GM19035 (cell line): Measurements from ENCODE around the gene P2RX2.

Experiments used
- ATAC-seq: cut with Tn5 transposase; IDR thresholded peaks from one replicate; pipeline ENCODE4 v1.9.1; 2021; ENCODE audit not compliant: unreplicated experiment

P2RX2 gene

DNA sequence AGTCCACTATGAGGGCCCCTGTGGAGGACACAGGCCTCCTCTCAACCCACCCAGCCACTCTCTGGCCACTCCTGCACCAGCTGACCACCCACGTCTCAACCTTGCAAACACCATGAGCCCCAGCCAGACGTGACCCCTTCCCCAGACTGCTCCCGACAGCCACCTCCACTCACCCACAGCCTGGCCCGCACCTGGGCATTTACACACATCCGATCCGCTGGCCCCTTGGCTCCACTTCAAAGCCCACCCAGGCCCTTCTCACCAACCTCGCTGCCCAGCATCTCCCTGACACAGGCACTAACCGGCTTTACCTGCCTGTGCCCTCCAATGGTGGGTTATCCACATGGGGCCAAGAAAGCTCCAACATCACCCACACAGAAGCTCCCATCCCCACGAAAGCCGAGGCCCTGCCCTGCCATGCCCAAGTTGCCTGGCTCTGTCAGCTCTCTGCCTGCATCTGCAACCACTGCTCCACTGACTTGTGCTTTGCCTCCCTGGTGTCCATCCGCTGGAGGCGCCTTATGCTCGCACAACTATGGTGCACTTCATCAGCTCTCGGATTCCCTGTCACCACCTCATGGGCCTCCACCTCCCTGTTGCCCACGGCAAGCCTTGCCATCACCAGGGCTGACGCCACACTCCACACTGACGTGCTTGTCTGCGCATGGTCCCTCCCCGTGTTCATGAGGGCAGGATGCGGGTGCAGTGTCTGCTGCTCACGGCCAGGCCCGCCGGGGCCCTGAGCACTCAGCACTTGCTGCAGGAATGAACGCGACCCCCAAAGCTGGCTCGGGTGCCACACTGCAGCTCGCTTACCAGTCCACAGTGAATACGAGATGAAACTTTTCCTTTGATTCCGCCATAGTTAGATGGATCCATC lies 16.7 kb downstream of the P2RX2 start:
- no peak for ATAC-seq

DNA sequence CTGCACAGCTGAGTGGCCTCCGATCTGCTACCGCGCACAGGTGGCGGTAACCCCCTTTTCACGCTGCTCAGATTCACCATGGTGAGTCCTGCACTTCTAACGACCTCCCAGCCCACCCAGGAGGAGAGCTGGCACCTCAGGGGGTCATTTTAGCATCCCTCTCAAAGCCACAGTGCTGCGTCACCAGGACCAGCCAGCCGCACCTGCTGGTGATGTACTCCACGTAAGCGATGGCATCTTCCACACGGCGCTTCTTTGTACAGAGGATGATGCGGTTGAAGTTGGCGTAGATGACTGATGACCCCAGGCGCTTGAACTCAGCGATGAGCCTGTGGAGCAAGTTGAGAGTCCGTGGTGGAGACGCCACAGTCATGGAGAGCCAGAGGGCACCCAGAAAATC lies 19.2 kb downstream of the P2RX2 start:
- no peak for ATAC-seq

- ATAC-seq: no peak
Measured at GRCh38 chr12:132638541-132639408, 20.2 kb downstream of the P2RX2 start.

- ATAC-seq: no peak
Measured at GRCh38 chr12:132639956-132640520, 21.5 kb downstream of the P2RX2 start.

- no peak for ATAC-seq
Measured at GRCh38 chr12:132640936-132641335, 22.4 kb downstream of the P2RX2 start.

GRCh38 chr12:132641811-132642650 lies 23.5 kb downstream of the P2RX2 start:
- ATAC-seq: no peak

DNA sequence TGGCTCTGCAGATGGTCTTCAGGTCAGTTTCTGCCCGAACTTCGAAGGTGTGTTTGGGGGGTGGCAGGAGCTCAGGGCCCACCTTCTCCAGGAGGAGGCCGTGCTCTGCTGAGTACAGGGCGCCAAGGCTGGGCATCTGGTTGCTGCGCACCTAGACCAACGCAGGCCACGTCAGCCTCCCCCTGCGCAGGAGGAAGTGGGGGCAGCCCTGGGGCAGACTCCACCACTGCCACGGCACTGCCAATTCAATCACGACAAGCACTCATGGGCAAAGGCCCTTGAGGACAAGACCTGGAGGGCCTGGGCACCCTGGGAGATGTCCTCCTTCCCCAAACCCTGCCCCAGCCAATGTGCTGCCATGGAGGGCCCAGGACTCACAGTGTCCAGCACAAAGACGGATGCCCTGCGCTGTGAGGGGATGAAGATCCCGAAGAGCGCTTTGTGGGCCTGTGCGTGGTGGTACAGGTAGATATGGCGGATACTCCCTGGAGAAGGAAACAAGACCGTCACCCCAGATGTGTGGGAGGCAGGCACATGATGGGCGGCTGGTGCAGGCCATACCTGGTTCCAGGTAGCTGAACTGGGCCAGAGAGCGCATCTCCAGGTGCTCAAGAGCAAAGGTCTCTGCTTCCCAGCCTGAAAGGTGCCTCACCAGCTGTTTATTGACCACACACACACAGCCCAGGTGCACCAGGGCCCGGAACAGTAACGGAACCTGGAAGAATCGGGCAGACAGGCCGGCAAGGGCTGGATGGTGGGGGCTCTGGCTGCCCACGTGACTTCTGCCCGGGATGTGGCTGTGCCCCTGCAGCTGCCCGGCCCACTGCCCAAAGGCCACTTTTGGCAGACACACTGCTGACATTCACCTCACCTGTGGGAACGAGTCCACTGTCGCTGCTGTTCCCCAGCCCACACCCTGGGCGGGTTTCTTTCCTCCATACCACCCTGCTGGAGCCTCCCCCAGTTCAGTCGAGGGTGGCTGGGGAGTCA lies 24.6 kb downstream of the P2RX2 start:
- ATAC-seq: no peak

DNA sequence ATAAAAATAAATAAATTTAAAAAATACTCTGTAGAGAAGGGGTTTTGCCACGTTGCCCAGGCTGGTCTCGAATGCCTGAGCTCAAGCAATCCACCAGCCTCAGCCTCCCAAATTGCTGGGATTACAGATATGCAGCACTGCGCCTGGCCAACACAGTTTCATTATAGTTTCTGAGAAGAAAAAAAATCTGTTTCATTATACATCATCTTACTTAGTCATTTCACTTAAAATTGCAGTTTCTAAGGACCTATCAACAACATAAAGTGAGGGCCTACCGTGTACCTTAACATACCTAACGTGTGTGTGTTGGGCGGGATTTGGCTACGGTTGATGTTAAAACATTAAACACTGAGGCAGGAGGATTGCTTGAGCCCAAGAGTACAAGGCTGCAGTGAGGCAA lies 28.3 kb downstream of the P2RX2 start:
- ATAC-seq: no peak

- no peak for ATAC-seq
Measured at GRCh38 chr12:132647858-132648257, 29.3 kb downstream of the P2RX2 start.

GRCh38 chr12:132648616-132649225 lies 30.1 kb downstream of the P2RX2 start:
- ATAC-seq: no peak

DNA sequence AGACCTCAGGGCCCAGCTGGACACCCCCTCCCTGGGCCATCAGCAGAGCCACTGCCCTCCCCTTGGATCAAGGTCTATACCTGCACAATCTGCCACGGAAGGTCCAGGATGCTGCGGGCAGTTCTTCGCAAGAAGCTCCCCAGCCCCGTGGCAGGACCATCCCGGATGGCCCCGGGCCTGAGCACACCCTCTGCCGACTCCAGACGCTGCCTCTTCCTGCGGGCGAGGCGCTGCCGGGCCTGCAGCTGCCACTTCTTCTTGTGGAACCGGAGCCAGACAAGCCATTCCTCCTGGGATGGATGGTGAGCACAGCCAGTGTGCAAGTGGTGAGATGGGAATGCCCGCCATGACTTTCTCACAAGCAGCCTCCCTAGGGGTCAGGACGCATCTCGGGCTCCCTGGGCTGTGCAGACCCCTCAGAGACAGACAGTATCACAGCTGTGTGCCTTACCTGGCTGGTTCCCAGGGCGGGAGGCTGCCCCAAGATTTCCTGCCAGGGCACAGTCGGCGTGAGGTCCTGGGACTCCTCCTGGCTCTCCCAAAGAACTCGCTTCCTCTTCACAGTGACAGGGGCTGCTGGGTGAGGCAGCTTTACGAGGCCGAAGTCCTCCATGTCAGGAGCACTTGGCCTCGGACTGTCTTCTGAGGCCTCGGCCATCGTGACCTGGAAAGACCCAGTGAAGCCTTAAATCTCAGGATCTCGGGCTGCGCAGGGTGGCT lies 30.8 kb downstream of the P2RX2 start:
- ATAC-seq: no peak

DNA sequence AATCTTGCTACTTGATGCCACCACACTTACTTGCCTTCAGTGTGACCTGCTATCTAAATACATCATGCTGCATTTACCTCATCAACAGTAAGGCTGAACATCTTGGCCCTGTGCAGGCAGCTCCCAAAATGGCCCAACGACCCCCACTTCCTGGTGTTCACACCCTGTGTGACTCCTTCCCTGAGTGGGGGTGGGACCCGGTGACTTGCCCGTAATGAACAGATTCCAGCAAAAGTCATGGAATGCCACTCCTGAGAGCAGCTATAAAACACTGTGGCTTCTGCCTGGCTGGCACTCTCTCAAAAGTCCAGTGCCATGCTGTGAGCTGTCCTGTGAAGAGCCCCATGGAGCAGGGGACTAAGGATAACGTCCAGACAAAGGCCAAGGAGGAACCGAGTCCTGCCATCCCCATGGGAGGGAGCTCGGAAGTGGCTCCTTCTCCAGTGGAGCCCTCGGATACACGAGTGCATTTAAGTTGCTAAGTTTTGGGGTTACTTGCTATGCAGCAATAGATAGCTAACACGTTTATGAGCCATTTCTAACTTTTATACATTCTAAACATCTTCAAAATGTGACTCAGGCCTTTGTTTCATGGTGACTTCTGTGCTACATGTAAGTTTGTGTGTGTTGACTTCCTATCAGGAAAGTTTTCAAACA lies 33.0 kb downstream of the P2RX2 start:
- ATAC-seq: no peak

GRCh38 chr12:132653567-132654290 lies 35.2 kb downstream of the P2RX2 start:
- ATAC-seq: no peak

DNA sequence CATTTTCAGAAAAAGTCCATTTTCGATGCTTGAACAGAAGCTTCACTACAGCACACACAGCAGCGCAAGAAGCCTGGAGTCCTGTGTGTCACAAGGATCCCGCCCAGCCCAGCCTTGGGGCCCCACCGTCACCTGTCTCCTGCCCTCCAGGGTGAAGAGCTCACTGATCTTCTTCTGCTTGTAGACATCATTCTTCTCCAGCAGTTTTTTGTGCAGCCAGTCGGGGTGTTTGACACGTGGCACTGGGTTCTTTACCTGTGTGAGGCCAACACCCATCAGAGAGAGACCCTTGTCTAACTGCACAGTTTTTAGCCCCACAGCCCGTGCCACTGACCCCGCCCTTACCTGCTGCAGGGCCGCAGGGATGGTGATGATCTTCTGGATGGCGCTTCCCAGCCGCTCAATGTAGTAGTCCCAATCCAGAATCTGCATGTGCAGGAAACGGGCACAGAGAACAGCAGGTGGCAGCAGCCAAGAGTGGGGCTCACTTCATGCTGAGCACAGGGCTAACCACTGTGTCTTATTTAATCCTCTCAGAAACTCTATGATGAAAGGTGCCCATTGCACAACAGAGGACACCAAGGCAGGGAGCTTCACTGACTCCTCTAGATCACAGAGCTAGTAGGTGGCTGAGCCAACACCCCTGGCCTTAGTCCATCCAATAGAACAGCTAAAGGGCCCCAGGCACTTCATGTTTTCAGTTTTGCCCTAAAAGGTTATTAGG lies 38.6 kb downstream of the P2RX2 start:
- ATAC-seq: no peak

- ATAC-seq: no peak
Measured at GRCh38 chr12:132658149-132658894, 39.7 kb downstream of the P2RX2 start.

- no peak for ATAC-seq
Measured at GRCh38 chr12:132659146-132659545, 40.6 kb downstream of the P2RX2 start.
